SKM-1 treated with dmso at 0.1 percent for 144 hours (cell line): ENCODE measurements around the gene SNRNP25.

Experiments used
- DNase-seq: peaks from one replicate; lab custom pipeline; 2025; ENCODE audit not compliant: unreplicated experiment; lab: John Stamatoyannopoulos, UW

Gene SNRNP25

DNA sequence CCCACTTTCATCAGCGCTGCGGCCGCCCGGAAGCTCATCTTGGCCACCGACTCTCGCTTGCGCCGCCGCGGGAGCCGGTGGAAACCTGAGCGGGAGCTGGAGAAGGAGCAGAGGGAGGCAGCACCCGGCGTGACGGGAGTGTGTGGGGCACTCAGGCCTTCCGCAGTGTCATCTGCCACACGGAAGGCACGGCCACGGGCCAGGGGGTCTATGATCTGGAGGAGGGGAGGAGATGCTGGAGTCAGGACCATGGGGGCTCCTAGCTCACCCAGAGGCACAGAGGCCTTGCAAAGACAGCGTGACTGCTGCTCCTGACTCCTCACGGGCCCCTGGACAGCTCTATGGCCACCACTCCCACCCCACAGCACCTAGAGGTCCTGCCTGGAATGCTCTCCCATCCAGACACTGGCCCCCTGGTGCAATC, 9.4 kb downstream of the SNRNP25 start:
- DNase-seq = no peak

DNA sequence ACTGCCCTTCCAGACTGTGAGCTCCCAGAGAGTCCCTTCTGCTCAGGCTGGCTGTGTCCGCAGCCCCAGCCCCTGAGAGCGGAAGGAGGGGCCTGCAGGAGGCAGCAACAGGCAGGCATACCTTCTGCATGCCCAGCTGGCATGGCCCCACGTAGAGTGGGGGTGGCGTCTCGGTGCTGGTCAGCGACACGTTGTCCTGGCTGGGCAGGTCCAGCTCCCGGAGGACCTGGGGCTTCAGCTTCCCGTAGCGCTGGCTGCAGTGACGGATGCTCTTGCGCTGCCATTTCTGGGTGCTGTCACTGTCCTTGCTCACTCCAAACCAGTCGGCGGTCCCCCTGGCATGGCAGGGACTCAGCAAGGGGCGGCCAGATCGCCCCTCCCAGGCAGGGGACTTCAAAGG, 9.8 kb downstream of the SNRNP25 start:
- DNase-seq = no peak

DNA sequence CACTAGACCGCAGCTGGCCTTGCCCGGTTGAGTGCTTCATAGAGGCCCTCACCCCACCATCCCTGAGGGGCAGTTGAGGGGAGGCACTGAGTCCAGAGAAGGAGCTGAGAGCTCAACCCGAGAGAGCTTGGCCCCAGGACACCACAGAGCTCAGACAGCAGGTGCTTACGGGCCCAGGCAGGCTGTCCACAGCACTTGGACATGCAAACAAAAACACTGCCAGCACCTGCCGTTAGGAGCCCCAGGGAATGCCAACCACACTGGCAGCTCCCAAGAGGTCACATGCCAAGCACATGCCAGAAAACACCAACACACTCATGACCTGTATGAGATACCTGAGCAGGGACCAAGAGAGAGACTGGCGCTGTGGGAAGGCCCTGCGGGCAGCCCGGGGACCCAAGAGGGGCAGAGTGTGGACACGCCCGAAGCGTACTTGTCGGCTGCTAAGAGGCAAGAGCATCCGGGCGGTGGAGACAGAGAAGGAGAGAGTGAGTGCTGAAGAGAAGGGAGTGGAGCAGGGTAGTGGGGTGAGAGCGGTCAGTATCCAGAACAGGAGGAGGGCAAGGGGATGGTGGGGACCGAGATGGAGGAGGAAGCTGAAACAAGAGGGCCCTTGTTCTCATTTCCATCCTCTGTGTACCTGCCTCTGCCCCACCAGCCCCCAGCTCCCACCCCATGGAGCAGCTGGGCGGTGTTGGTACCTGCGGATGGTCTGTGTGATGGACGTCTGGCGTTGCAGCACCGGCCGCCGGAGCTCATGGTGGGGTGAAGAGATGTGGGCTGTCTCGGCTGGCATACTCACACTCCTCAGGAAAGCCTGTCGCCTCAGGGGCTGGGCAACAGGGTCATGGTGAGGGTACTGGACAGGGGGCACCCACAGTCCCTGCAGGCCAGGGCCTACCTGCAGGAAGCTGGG, 10.6 kb downstream of the SNRNP25 start:
- no peak for DNase-seq

DNA sequence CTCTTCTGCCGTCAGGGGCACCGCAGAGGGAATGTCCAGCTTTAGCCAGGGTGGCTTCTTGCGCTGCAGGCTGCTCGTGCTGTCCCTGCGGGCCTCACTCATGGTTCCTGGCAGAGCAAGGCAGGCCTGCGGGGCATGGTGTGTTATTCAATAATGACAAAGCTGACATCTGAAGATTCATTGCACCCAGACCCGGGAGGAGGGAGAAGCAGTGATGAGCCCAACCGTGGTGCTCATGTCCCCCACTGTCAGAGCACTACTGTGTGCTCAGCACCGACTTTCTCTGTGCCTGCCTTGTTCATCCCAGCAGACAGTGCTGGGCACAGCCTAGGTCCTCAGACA, 11.3 kb downstream of the SNRNP25 start:
- no peak for DNase-seq

DNA sequence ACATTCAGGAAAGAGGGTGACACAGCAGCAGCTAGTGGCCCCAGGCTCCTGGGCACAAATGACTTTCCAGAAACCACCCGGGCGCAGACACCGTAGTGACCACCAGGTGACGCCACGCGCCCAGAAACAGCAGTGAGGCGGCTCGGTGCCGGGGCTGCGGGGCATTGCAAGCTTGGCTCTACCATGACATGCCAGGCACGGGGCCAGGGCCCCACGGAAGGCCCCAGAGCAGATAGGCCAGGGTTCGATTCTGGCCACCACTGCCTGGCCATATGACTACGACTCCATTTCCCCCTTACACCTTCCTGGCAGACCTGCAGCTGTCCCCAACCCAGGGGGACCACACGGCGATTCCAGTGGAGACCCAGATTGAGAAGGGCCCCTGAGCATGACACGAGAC, 12.1 kb downstream of the SNRNP25 start:
- DNase-seq = peak; percentile 81

DNA sequence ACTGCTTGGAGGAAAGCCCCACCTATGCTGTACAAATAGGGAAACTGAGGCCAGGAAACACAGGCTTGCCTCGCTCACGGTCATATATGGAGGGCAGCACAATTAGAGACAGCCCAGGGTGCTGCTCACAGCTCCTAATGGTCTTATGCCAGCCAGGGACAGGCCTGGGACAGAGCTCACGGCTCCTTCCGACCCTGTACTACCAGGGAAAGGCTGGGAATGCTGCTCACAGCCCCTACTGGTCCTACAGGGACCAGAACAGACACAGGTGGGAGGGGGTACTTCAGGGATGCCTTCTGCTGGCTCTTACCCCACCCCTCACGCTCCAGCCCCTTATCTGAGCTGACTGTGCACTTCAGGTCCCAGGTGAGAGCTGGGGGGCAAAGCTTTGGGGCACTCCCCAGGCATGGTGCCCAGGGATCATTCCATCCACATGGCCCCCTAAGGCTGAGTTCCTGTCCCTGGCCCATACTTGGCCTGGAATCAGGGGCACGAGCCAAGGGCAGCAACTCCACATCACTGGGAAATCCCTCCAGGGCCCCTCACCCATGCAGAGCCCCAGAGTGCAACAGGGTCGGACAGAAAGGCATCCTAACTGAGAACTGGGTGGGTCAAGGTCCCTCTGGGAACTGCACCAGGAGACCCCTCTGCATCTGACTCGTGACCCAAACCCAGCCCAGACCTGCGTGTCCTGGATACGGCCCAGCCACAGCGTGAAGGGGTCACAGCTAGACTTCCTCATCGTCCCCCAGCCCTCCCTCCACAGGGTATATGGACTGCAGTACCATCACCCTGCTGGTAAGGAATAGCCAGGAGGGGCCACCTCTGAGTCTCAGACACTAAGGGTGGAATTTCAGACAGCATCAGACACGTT, 12.9 kb downstream of the SNRNP25 start:
- DNase-seq = no peak

DNA sequence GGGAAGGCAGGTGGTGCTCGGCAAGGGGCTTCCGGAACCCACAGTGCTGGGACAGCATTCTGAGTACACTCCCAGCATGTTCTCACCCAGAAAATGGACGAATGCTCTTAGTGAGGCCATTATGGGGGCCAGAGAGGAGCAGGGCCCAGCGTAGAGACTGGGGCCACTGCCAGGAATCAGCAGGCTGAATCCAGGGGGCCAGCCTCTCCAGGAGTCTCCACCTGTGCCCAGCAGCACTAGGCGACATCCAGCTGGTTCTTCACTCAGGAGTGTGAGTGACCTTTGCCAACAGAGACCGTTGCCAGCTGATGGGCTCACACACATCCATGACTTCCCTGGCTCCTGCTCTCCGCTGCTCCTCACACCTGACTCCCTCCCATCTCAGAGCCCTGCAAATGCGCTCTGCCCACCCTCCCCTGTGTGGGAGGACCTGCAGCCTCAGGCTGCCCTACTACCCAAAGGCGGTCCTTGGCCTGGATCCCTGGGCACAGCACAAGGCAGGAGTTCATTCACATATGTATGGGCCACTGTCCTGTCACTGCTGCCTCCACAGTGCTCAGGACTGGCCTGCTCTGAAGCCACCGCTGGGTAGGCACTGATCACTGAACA, 13.7 kb downstream of the SNRNP25 start:
- DNase-seq = no peak

DNA sequence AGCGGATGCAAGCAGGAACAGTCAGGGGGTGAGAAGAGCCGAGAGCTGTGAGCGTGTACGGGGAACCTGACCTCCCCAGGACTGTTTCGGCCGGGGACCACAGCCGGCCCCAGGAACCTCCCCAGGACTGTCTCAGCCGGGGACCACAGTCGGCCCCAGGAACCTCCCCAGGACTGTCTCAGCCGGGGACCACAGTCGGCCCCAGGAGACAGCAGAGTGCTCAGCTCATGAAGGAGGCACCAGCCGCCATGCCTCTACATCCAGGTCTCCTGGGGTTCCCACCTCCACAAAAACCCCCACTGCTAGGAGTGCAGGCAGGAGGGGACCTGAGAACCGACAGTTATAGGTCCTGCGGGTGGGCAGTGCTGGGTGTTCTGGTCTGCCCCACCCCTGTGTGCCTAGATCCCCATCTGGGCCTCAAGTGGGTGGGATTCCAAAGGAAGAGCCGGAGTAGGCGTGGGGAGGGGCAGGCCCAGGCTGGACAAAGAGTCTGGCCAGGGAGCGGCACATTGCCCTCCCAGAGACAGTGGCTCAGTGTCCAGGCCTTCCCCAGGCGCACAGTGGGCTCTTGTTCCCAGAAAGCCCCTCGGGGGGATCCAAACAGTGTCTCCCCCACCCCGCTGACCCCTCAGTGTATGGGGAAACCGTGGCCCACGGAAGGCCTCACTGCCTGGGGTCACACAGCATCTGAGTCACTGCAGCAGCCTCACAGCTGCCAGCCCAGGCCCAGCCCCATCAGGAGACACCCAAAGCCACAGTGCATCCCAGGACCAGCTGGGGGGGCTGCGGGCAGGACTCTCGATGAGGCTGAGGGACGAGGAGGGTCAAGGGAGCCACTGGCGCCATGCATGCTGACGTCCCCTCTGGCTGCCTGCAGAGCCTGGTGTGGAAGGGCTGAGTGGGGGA, 14.5 kb downstream of the SNRNP25 start:
- DNase-seq = no peak

DNA sequence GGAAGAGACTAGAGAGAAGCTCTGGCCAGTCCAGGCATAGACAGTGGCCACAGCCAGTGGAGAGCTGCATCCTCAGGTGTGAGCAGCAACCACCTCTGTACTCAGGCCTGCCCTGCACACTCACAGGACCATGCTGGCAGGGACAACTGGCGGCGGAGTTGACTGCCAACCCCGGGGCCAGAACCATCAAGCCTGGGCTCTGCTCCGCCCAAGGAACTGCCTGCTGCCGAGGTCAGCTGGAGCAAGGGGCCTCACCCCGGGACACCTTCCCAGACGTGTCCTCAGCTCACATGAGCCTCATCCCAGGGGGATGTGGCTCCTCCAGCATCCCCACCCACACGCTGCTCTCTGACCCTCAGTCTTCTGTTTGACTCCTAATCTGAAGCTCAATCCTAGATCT, 15.6 kb downstream of the SNRNP25 start:
- no peak for DNase-seq

DNA sequence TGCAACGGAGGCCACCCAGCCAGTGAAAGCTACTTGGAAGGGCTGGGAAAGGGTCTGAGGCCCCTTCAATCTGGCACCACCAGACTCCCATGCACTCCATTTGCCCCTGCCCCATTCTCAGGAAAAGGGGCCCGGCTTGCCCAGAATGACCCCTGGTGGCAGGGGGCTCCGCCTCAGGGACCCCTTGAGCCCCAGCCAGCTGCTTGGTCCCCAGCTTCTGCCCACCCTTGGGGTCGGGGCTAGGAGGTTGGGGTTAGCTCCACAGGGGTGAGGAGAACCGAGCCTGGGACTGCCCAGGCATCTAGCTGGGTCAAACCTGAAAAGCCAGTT, 17.5 kb downstream of the SNRNP25 start:
- DNase-seq = no peak

DNA sequence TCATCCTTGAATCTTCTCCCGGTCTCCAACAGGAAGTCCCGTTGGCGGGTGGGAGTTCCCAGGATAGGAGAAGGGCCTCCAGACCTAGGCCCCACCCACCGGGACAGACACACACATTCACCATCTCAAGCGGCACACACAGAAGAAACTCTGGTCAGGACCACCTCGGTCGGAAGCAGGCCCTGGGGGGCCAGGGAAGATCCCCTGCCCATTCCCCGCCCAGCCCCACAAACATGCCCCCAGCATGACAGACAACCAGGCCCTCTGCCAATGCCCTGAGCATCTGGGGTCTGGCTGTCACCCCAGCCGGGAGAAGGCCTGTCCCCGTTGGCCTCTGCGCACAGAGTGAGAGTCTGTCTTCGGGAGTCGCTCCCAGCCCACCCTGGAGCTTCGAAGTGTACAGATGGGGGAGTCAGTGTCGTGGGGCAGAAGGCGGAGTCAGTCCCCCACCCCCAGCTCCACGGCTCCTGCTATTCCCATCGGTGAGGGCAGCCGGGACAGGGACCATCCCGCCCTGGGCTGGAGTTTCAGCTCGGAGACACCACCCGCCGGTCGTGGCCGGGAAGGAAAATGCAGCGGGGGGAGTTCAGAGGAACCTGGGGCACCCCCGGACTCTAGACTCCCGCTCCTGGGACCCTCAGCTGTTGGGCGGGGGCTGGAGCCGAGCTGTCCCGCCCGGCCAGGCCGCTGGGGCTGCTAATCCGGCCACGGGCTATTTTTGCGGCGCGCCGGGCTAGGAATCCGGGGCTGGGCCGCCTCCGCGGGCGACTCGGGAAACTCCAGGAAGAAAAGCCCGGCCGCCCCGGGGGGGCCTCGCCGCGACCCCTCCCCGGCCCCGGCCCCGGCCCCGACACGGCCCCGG, 18.1 kb downstream of the SNRNP25 start:
- DNase-seq = no peak

DNA sequence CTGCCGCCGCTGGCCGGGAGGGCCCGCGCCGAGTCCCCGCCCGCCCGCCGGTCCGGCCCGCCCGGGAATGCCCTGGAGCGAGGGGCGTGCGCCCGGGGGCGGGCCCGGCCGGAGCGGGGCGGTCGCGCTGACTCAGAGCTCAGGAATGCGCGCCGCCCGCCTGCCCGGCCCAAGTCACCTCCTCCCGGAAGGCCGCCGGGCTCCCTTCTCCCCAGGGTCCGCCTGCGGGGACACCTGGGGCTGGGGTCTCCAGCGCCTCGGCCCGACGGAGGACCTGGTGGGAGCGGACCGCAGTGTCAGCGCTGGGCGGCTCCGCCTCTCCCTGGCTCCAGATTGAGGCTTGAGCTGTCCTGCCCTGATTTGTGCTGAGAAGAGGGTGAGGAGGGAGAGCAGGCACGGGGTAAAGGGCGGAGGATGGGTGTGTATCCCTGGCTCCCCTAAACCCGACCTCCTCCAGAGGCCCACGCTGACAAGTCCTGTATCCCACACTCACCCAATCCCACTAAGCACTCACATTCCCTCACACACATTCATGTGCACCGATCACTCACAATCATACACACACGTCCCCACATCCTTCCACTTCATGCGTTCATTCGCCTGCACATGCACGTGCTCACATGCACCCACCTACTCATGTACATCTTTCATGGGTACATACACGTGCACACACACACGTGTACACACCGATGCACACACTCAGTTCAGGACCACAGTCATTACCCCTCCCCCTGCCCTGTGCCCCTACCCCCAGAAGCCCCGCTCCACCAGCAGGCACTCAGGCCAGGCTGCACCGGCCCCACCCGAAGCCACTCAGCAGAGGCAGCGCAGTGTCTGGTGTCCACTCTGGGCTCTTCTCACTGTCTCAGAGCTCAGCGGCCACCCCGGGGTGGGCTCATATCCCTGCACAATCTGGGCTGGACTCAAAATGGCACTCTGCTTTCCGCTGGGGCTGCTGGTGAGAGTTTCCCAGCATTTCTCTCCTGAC, 19.2 kb downstream of the SNRNP25 start, which contains the start of gene RHBDF1:
TSS of gene RHBDF1 (minus strand) at position 71 of the 988 bp plus-strand sequence. CDS start 7,616 bp downstream, outside the sequence.
- DNase-seq = no peak

DNA sequence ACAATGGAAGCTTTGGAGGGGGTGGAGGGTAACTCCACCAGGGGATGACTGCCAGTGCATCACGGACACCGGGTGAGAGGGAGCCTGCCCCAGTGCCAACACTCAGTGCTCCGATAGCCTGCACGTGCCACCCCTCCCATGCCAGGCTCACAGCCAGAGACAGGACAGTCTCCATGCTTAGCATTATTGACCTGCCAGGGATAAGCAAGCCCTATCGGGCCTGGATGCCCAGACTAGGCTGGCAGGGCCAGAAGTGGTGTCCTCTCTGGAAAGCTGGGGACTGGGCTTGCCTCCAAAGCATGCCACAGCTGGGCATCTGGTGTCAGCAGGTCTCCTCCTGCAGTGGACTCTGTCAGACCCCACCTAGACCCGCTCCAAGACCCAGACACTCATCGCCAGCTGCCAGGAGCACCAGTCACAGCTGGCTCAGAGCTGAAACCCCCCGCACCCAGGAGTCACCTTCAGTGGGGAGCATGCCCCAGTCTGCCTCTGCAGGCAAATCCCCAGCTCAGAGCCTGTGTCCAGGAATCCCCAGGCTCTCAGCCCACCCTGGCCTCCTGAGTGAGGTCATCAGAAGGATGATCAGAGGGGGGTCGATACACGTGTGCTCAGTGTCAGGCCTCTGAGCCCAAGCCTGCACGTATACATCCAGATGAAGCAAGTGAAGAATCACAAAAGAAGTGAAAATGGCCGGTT, 20.6 kb downstream of the SNRNP25 start:
- DNase-seq = no peak

DNA sequence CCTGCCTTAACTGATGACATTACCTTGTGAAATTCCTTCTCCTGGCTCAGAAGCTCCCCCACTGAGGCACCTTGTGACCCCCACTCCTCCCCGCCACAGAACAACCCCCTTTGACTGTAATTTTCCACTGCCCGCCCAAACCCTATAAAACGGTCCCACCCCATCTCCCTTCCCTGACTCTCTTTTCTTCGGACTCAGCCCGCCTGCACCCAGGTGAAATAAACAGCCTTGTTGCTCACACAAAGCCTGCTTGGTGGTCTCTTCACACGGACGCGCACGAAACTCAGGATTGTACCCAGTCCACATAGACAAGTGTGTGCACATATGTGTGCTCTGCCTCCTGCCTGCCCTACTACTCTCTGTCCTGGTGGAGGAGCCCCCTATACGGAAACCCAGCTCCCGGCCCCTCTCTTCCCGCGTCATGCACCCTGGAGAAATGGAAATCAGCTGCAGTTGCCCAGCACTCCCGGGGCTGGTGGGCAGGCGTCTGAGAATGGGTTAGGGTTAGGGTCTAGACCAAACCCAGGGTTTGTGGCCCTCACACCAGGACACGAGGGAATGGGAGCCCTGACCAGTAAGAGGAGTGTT, 21.2 kb downstream of the SNRNP25 start:
- no peak for DNase-seq

DNA sequence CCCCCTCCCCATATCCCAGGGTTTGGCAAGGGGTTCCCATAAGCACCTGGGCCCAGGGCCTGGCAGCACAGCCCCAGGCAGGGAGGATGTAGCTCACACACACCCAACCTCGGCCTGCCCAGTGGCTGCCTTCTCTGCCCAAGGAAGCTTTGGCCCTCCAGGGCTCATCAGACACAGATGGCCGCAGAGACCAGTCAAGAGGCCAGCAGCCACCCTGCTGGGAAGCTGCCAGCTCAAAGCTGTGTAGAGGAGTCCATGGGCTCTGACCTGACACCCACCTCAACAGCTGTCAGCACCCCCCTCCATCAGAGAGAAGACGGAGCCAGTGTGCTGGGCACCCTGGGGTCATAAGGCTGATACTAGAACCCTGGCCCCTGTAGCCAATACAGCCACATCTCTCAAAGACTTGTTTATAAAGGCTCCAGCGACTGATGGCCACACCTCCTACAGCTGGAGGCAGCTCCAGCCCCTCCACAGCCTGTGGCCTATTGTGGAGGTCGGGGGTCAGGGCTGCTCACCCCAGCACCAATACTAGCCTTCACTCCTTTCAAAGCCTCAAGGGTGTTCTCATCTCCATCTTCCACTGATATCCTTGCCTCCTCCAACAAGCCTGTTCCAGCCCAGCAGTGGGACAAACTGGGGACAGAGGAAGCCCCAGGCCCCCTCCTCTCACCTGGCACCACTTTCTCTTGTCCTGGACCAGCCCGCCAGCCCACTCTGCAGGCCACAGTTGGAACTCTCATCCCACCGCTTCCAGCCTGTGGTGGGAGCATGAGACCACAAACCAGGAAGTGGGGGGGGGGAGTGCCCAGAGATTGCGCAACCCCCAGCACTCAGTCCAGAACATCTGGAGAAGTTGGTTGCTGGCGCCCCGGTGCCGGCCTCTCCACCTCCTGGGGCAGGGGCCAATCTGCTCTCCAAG, 22.2 kb downstream of the SNRNP25 start:
- peak; percentile 83 for DNase-seq

DNA sequence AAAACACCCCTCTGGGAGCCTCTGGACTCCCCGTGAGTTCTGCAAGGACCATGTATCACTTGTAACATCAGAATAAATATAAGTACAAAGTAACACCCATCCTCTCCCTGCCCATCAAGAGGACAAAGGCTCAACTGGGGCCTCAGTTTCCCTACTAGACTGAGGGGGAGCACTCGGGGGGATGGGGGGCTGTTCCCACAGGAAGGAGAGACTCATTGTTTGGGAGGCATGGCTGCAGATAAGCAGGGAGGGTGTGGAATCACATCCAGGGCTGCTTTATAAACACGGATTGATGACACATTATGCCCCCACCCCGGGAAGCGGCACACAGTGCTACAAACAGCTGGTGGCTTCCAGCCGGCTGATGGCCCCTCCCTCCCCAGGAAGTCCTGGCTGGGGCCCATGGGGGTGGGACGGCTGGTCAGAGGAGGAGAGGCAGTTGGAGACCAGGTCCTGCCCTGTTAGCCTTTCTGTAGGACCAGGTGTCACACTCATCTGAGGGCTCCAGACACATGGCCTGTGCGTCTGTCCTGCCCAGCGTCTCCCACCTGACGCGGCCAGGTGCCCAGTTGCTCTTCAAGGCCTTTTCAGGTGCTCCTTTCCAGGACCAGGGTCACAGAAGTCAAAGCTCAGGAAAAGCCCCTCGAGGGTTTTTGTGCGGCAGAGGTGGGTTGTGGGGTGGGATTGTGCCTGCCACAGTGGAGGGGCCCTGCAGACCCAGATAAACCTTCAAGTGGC, 23.1 kb downstream of the SNRNP25 start:
- no peak for DNase-seq
